ENCODE data around the gene CDC37L1.
"Not testable (repeated sequence)": the region's sequence is repeated elsewhere in the genome, so short reads cannot be mapped to it uniquely, and the experiment has no call there.

The CDC37L1 gene

GRCh38 chr9:4679268-4680172 lies at the start of gene CDC37L1:
TSS of gene CDC37L1 (plus strand) at chr9:4679569. CDS start at chr9:4679768, 199 bp downstream.
- peak; percentile 99 for DNase-seq

DNA sequence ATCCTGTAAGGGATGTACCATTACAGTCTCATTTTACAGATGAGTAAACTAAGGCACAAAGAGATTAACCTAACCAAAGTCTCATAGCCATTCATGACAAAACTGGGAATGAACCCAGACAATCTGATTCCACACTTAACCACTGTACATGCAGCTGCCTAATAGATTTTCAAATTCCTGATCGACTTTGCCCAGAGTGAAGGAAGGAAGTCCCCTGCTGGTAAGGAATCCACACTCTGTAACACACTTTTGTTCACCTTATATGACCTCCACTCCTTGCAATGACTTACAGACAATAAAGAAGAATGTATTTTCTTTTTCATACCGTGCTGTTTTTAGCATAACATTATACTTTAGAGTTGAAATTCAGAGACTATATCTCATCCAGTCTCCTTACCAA lies 48.5 kb upstream of the CDC37L1 start:
- no peak for DNase-seq

DNA sequence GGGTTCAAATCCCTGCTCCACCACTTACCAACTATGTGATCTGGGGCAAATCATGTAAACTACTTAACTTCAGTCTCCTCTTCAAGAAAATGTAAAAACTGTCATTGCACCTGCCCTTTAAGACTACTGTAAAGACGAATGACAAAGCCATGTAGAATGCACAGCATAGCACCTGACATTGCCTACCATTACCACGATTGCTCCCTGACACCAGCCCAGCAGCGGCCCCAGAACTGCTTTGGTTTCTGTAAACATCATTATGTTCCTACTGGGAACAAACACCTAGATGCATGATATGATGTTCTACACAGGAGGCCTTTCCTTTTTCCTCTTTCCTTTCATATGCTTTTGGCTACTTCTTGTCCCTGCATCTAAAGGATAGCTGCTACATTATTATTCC lies 40.4 kb upstream of the CDC37L1 start:
- DNase-seq, result no peak

DNA sequence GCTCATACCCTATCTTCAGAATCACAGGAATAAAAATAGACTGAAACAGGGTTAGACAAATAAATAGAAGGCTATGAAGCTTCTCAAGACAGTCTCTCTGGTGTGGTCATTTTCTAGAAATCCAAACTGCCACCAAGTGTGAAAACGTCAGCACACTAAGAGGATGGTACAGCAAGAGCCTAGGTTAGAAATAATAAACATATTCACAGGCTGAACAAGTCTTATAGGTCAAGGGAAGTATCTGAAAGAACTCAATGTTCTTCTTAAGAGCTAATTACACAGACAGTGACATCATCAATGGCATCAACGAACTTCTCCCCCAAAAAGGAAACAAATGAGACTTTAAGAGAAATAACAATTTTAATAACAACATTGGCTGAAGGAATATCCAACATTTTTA lies 39.9 kb upstream of the CDC37L1 start:
- no peak for DNase-seq

DNA sequence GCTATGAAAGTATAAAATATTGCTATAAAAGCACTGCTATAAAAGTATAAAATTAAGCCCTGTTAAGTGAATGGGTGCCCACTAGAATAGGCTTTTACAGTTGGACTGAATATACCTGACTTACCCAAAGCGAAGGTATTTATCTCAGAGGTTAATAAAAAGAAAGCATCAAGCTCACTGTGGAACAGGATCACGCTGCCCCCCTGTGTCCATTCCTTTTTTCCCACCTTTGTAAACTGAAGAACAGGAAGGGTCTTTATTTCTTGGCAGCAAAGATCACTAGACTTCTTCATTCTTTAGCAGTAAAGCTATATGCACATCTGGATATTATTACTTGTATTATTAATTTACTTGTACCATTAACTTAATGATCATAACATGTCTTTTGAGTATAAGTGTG lies 39.3 kb upstream of the CDC37L1 start:
- no peak for DNase-seq

DNA sequence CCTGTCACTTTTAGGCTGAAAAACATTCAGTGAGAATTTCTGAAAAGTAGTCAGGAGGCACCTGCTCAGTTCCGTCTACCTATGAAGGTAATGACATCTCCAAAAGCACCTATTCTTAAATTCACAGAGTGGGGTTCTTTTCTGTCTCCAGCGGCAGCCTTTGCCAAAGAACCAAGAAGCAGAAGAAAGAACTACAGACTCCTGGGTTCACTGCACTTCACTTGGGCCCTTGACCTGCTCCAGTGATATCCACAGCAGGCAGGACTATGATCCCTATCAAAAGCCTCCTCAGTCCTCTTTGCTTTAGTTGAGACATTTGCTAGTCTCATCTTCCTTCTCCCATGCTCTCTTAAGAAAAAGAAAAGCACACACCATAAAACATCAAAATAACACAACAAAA lies 37.0 kb upstream of the CDC37L1 start:
- no peak for DNase-seq

GRCh38 chr9:4654084-4654483 lies 25.3 kb upstream of the CDC37L1 start:
- DNase-seq, result no peak

GRCh38 chr9:4654538-4654937 lies 24.8 kb upstream of the CDC37L1 start:
- DNase-seq, result no peak

- not testable (repeated sequence) for DNase-seq
These were observed 23.2 kb upstream of the CDC37L1 start for GRCh38 chr9:4656196-4656595.

DNA sequence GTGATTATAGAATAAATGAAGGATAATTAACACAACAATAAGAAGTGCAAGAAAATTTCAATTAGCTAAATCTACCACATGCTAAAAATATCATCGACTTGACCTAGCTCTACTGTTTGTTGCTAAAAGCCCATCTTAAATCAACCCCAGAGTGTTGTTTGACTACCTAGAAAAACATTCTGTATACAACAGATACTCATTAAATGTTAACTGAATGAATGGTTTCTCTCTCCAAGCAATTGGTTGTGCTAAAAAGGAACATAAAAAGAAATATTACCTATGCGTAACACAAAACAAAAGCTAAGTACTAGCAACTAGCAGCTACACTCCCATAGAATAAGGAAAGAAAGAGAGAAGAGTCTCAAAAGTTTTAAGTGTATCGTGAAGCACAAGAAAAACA lies 22.7 kb upstream of the CDC37L1 start:
- DNase-seq, result no peak

- DNase-seq, result no peak
These were observed 21.8 kb upstream of the CDC37L1 start for GRCh38 chr9:4657426-4658159.

DNA sequence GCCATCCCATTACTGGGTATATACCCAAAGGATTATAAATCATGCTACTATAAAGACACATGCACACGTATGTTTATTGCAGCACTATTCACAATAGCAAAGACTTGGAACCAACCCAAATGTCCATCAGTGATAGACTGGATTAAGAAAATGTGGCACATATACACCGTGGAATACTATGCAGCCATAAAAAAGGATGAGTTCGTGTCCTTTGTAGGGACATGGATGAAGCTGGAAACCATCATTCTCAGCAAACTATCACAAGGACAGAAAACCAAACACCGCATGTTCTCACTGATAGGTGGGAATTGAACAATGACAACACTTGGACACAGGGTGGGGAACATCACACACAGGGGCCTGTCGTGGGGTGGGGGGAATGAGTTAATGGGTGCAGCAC lies 18.7 kb upstream of the CDC37L1 start:
- DNase-seq, result not testable (repeated sequence)

DNA sequence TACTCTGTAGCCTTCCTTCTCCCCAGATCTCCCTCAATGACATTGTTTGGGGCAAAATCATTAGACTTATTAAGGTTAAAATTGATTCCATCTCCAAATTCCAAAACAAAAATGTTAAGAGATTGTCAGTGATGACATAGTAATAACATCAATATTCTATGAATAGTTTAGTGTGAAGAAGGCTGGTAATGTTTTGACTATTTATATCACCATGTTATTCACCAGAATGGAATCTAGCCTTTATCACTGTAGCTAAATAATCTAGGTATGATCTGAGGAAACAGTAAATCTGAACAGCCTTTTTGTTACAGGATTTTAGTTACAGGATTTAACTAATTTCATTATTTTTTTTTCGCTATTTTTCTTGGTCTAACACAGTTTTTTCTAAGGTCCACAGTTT lies 18.2 kb upstream of the CDC37L1 start:
- DNase-seq, result no peak

DNA sequence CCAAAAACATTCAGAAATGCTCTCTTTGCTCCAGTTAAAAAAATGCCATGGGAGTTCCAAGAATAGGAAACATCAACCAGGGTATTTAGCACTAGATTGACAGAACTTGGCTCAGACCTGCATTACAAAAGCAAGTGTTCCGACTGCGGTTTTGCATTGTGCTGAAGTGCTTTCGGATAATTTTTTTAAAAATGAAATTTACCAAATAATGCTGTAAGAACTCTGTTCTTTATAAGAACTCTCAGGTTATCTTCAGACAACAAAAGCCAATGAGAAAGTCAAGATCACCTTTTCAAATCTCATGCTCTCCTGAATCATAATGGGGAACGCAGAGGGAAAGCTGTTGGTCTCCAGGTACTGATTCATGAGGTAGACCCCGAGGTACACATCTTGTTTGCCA lies 17.8 kb upstream of the CDC37L1 start:
- no peak for DNase-seq

DNA sequence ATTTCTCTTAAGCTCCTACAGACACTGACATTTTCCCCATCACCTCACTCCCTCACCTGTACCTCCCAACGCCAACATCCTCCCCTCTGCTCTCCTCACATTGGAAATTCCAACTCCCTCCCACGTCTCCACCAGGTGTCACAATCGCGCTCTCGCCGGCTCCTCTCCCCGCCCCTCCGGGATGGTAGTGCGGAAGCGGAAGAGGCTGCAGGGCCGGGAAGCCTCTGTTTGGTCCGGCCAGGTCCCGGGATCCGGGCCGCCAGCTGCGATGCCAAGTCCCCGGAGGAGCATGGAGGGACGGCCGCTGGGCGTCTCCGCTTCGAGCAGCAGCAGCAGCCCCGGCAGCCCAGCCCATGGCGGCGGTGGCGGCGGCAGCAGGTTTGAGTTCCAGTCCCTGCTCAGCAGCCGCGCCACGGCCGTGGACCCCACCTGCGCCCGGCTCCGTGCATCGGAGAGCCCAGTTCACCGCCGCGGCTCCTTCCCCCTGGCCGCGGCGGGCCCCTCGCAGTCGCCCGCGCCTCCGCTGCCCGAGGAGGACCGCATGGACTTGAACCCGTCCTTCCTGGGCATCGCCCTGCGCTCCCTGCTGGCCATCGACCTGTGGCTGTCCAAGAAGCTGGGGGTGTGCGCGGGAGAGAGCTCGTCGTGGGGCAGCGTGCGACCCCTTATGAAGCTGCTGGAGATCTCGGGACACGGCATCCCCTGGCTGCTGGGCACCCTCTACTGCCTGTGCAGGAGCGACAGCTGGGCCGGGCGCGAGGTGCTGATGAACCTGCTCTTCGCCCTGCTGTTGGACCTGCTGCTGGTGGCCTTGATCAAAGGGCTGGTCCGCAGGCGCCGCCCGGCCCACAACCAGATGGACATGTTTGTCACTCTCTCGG lies 17.0 kb upstream of the CDC37L1 start, which contains the start of gene PLPP6:
PLPP6 (plus strand) TSS at position 187 of the 881 bp plus-strand sequence; CDS start at position 269, 82 bp downstream.
- peak; percentile 60 for DNase-seq

DNA sequence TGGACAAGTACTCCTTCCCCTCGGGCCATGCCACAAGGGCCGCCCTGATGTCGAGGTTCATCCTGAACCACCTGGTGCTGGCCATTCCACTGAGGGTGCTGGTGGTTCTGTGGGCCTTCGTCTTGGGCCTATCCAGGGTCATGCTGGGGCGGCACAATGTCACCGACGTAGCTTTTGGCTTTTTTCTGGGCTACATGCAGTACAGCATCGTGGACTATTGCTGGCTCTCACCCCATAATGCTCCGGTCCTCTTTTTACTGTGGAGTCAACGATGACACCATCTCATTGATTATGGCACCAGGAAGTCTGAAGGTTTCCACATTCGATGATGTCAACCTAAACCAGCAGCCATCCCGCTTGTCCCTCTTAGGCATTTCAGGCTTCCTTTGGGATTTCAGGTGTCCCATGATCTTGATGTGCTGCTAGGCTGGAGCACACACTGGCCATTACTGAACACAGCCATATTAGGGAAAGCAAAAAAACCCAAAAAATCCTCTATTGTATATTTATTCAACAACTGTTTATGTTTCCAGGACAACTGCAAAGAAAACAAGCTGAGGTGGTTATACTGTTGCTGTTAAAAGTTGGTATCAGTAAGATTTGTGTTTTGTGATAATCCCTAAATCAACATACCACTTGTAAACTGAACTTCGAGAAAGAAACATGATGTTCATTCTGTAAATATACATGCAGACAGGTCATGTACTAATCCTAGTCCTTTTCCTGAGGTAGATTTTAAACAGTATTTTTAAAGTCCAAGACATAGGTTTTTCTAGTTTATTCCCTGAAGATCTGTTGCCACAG lies 16.2 kb upstream of the CDC37L1 start:
- DNase-seq, result no peak

GRCh38 chr9:4663956-4664355 lies 15.4 kb upstream of the CDC37L1 start:
- DNase-seq, result no peak

DNA sequence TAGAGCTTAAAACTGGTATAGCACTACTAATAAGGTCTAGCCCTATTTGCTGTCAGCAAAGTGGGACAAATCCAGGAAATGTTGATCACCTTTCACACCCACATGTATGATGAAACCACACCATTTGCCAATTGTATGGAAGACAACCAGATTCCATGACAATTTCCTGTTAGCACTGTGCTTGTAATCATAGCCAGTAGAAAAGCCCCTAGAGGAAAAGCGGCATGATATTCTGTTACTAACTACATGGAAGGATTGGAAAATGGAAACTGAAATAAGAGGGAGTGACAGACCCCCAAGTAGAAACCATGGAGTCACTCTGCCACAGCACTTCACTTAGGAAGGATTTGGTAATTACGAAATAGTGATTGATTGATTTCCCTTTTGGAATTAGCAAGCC lies 14.0 kb upstream of the CDC37L1 start:
- no peak for DNase-seq

DNA sequence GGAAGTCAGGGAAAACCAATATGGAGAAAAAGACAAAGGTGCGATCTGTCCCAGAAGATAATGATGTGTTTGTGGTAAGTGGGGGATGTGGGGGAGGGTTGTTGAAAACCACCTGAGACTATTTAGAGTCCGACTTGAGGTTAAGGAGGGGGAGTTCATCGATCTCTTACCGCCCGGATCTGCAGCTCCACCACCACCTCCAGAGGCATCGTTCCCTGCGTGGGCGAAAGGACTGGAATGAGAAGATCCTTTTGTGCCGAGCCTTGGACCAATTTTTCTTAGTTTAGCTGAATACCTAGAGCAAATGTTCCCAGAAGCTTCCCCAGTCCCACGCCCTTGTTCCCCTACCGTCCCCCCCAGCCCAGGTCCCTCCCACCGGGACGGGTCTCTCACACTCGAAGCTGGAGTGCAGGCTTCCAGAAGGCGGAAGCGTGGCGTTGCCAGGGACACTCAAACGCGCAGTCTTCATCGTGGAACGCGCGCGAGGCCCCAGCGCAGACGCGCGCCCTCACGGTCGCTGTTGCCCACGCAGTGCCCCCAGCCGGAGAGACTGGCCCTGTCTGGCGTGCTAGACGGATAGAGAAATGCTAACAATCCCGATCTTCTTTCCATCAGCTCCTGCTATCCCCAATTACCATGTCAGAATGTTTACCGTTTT lies 13.2 kb upstream of the CDC37L1 start, which contains the start of gene SPATA6L:
SPATA6L (minus strand) TSS at position 439 of the 658 bp plus-strand sequence; CDS start at position 209, 230 bp downstream.
- DNase-seq, result peak; percentile 33

DNA sequence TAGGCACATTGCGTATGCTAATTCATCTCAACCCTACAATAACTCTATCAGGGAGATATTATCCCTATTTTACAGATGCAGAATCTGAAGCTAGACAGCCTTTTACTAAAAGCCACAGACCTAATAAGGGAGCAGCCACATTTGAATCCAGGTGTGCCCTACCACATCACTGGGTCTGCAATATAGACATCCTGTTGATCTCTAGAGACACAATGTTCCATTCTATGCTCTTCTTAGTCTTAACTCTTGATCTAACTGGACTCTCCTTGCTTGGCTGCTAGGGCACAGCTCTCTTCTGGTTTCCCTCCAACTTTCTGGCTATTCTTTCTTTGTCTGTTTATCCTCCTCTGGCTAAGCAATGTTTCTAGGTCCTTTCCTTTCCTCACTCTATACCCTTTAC lies 11.7 kb upstream of the CDC37L1 start:
- DNase-seq, result no peak

DNA sequence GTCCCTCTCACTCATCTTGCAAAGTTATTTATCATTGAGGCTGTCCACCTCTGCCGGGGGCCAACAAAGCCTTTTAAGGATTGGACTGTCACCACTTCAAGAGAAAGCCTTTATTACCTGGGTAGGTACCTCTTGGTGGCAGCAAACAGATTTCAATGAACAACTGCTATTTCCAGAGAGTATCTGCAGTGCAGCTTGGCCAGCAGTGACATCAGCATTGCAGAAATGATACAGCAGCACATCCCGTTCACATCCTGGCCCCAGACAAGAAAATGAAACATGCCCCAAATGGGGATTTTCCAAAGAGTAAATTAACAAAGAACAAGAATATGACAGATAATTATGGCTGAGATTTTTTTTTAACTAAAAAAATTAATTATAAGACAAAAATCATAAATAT lies 10.8 kb upstream of the CDC37L1 start:
- DNase-seq, result no peak
